ENCODE data around the gene KLHL26.

The KLHL26 gene

GRCh38 chr19:18704971-18705370 lies 68.1 kb downstream of the KLHL26 start:
- Mint-ChIP-seq H3K9me3 (no peaks in the 10 kb centered on the region), H3K27me3 (no peaks in the 10 kb centered on the region), H3K27ac (ENCODE audit: low read depth) (no peak overlapping the region), H3K36me3 (ENCODE audit: insufficient read depth) (peaks cover 6% of the 10 kb centered on the region), H3K4me3 (no peak overlapping the region), H3K4me1 (peaks cover 20% of the 10 kb centered on the region)
- ATAC-seq (replicated peaks; ENCODE audit: extremely low read depth, poor library complexity, severe bottlenecking) (no peak), DNase-seq (ENCODE audit: low spot score in 2 of 2) (no peak)

GRCh38 chr19:18708452-18709231 lies 71.8 kb downstream of the KLHL26 start:
- no peak overlapping the region for H3K27ac Mint-ChIP-seq (ENCODE audit: low read depth)
- ATAC-seq (replicated peaks; ENCODE audit: extremely low read depth, poor library complexity, severe bottlenecking), result no peak

GRCh38 chr19:18709546-18709945 lies 72.7 kb downstream of the KLHL26 start:
- Mint-ChIP-seq H3K4me3 (no peak overlapping the region), H3K4me1 (peaks cover 23% of the 10 kb centered on the region), H3K9me3 (no peaks in the 10 kb centered on the region), H3K27ac (ENCODE audit: low read depth) (no peak overlapping the region), H3K36me3 (ENCODE audit: insufficient read depth) (no peaks in the 10 kb centered on the region), H3K27me3 (no peaks in the 10 kb centered on the region)
- DNase-seq (ENCODE audit: low spot score in 2 of 2), result no peak
- ATAC-seq (replicated peaks; ENCODE audit: extremely low read depth, poor library complexity, severe bottlenecking), result no peak

More at GRCh38 chr19:18708452-18709231, 71.8 kb downstream of the KLHL26 start:
- DNase-seq (ENCODE audit: low spot score in 2 of 2), result no peak
- H3K9me3 Mint-ChIP-seq, result no peaks in the 10 kb centered on the region
- peaks cover 16% of the 10 kb centered on the region for H3K4me1 Mint-ChIP-seq
- no peaks in the 10 kb centered on the region for H3K27me3 Mint-ChIP-seq
- no peak overlapping the region for H3K4me3 Mint-ChIP-seq
- H3K36me3 Mint-ChIP-seq (ENCODE audit: insufficient read depth), result no peaks in the 10 kb centered on the region

- Mint-ChIP-seq H3K27ac (ENCODE audit: low read depth) (no peak overlapping the region), H3K9me3 (no peaks in the 10 kb centered on the region), H3K27me3 (no peaks in the 10 kb centered on the region), H3K4me1 (peaks cover 26% of the 10 kb centered on the region), H3K4me3 (no peak overlapping the region), H3K36me3 (ENCODE audit: insufficient read depth) (no peaks in the 10 kb centered on the region)
- no peak for DNase-seq (ENCODE audit: low spot score in 2 of 2)
- ATAC-seq (replicated peaks; ENCODE audit: extremely low read depth, poor library complexity, severe bottlenecking), result no peak
These were observed 73.4 kb downstream of the KLHL26 start for GRCh38 chr19:18710186-18710585.

- ATAC-seq (replicated peaks; ENCODE audit: extremely low read depth, poor library complexity, severe bottlenecking) (no peak), DNase-seq (ENCODE audit: low spot score in 2 of 2) (no peak)
- Mint-ChIP-seq H3K27me3 (no peaks in the 10 kb centered on the region), H3K9me3 (no peaks in the 10 kb centered on the region), H3K4me1 (peaks cover 33% of the 10 kb centered on the region), H3K36me3 (ENCODE audit: insufficient read depth) (no peaks in the 10 kb centered on the region), H3K4me3 (no peak overlapping the region), H3K27ac (ENCODE audit: low read depth) (no peak overlapping the region)
These were observed 74.3 kb downstream of the KLHL26 start for GRCh38 chr19:18710996-18711751.

GRCh38 chr19:18711893-18712292 lies 75.1 kb downstream of the KLHL26 start:
- Mint-ChIP-seq H3K27me3 (no peaks in the 10 kb centered on the region), H3K4me1 (peaks cover 39% of the 10 kb centered on the region), H3K4me3 (no peak overlapping the region), H3K27ac (ENCODE audit: low read depth) (no peak overlapping the region), H3K36me3 (ENCODE audit: insufficient read depth) (no peaks in the 10 kb centered on the region), H3K9me3 (no peaks in the 10 kb centered on the region)
- ATAC-seq (replicated peaks; ENCODE audit: extremely low read depth, poor library complexity, severe bottlenecking) (no peak), DNase-seq (ENCODE audit: low spot score in 2 of 2) (no peak)

GRCh38 chr19:18712981-18713380 lies 76.2 kb downstream of the KLHL26 start:
- no peaks in the 10 kb centered on the region for H3K9me3 Mint-ChIP-seq
- no peak overlapping the region for H3K4me3 Mint-ChIP-seq
- no peaks in the 10 kb centered on the region for H3K36me3 Mint-ChIP-seq (ENCODE audit: insufficient read depth)
- H3K27ac Mint-ChIP-seq (ENCODE audit: low read depth), result peak overlapping the region; percentile 38
- no peak for ATAC-seq (replicated peaks; ENCODE audit: extremely low read depth, poor library complexity, severe bottlenecking)
- DNase-seq (ENCODE audit: low spot score in 2 of 2), result no peak
- no peaks in the 10 kb centered on the region for H3K27me3 Mint-ChIP-seq
- H3K4me1 Mint-ChIP-seq, result peaks cover 46% of the 10 kb centered on the region

GRCh38 chr19:18713550-18714117 lies 76.8 kb downstream of the KLHL26 start:
- Mint-ChIP-seq H3K9me3 (no peaks in the 10 kb centered on the region), H3K27ac (ENCODE audit: low read depth) (peak overlapping the region; percentile 38)

GRCh38 chr19:18715416-18715815 lies 78.6 kb downstream of the KLHL26 start:
- Mint-ChIP-seq H3K9me3 (no peaks in the 10 kb centered on the region), H3K36me3 (ENCODE audit: insufficient read depth) (no peaks in the 10 kb centered on the region), H3K4me3 (no peak overlapping the region), H3K4me1 (peaks cover 48% of the 10 kb centered on the region), H3K27me3 (no peaks in the 10 kb centered on the region), H3K27ac (ENCODE audit: low read depth) (peak overlapping the region; percentile 58)
- DNase-seq (ENCODE audit: low spot score in 2 of 2) (no peak), ATAC-seq (replicated peaks; ENCODE audit: extremely low read depth, poor library complexity, severe bottlenecking) (no peak)

More at GRCh38 chr19:18713550-18714117, 76.8 kb downstream of the KLHL26 start:
- peaks cover 44% of the 10 kb centered on the region for H3K4me1 Mint-ChIP-seq
- no peaks in the 10 kb centered on the region for H3K27me3 Mint-ChIP-seq
- H3K4me3 Mint-ChIP-seq, result no peak overlapping the region
- DNase-seq (ENCODE audit: low spot score in 2 of 2) (no peak), ATAC-seq (replicated peaks; ENCODE audit: extremely low read depth, poor library complexity, severe bottlenecking) (peak; percentile 43)
- H3K36me3 Mint-ChIP-seq (ENCODE audit: insufficient read depth), result no peaks in the 10 kb centered on the region

- peaks cover 48% of the 10 kb centered on the region for H3K4me1 Mint-ChIP-seq
- no peak for ATAC-seq (replicated peaks; ENCODE audit: extremely low read depth, poor library complexity, severe bottlenecking)
- H3K9me3 Mint-ChIP-seq, result no peaks in the 10 kb centered on the region
- DNase-seq (ENCODE audit: low spot score in 2 of 2), result no peak
- H3K27me3 Mint-ChIP-seq, result no peaks in the 10 kb centered on the region
- H3K27ac Mint-ChIP-seq (ENCODE audit: low read depth), result peak overlapping the region; percentile 75
- peaks cover 2% of the 10 kb centered on the region for H3K36me3 Mint-ChIP-seq (ENCODE audit: insufficient read depth)
- H3K4me3 Mint-ChIP-seq, result no peak overlapping the region
These were observed 80.0 kb downstream of the KLHL26 start for GRCh38 chr19:18716857-18717256.

GRCh38 chr19:18717601-18718000 lies 80.8 kb downstream of the KLHL26 start:
- ATAC-seq (replicated peaks; ENCODE audit: extremely low read depth, poor library complexity, severe bottlenecking) (no peak), DNase-seq (ENCODE audit: low spot score in 2 of 2) (no peak)
- H3K36me3 Mint-ChIP-seq (ENCODE audit: insufficient read depth), result peaks cover 2% of the 10 kb centered on the region
- no peaks in the 10 kb centered on the region for H3K9me3 Mint-ChIP-seq
- H3K4me3 Mint-ChIP-seq, result no peak overlapping the region
- no peak overlapping the region for H3K27ac Mint-ChIP-seq (ENCODE audit: low read depth)
- no peaks in the 10 kb centered on the region for H3K27me3 Mint-ChIP-seq
- H3K4me1 Mint-ChIP-seq, result peaks cover 48% of the 10 kb centered on the region

GRCh38 chr19:18718015-18718526 lies 81.2 kb downstream of the KLHL26 start:
- no peak for ATAC-seq (replicated peaks; ENCODE audit: extremely low read depth, poor library complexity, severe bottlenecking)
- Mint-ChIP-seq H3K27ac (ENCODE audit: low read depth) (no peak overlapping the region), H3K27me3 (no peaks in the 10 kb centered on the region), H3K4me1 (peaks cover 44% of the 10 kb centered on the region), H3K4me3 (no peak overlapping the region), H3K9me3 (no peaks in the 10 kb centered on the region), H3K36me3 (ENCODE audit: insufficient read depth) (peaks cover 2% of the 10 kb centered on the region)
- no peak for DNase-seq (ENCODE audit: low spot score in 2 of 2)

Measured in central memory CD8-positive, alpha-beta T cell (primary cell).